Measurements from ENCODE around the gene HNRNPC. TPM values are rescaled to one million over a fixed set of nuclear protein-coding genes. Genes with fewer than 3 reads are reported as not detected.
A peak's percentile ranks its signal among the peaks of the same experiment; 100 is the strongest.

HNRNPC gene
- total and polyA plus RNA-seq, 2 donors (not counting 1 experiment from before 2014, with no cell fraction given): 543 to 885 TPM

DNA sequence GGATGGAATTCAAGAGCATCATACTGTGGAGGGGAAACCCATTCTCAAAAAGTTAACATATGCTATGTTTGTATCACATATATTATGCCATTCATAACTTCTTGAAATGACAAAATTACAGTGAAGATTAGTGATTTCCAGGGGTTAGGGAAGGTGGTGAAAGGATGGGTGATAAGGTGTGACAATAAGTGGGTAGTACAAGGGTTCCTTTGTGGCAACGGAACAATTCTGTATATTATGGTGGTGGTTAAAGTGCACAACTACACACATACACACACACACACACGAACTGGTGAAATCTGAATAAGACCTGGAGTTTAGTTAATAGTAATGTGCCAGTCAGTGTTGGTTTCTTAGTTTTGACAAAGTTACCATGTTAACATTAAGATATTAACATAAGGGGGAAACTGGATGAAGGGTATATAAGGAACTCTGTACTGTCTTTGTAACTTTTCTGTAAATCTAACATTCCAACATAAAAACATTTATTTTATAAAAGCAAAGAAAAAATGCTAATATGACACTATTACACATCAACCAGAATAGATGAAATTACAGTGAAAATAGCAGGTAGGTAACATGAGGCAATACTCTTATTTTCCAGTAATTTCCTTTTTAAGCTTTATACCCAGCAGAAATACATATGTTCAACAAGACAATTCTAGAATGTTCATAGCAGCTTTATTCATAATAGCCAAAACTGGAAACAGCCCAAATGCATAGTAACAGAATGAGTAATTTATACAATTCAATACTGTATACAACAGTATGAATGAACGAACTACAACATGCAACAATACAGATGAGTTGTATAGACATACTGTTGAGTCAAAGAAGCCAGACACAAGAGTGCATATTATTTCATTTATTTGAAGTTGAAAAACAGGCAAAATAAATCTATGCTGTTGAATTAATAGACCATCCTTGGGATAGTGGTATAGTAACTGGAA, 69.4 kb downstream of the HNRNPC start:
- H4K20me1 ChIP-seq (ENCODE audit: control insufficient read depth, extremely low read depth, insufficient read depth, low read length): no peaks in the 10 kb centered on the region
- no peak overlapping the region for H3K9ac ChIP-seq (ENCODE audit: insufficient read depth, low read length)
- no peak overlapping the region for H3K27ac ChIP-seq (ENCODE audit: insufficient read depth, low read length)
- H3K36me3 ChIP-seq (ENCODE audit: control insufficient read depth, insufficient read depth, low read length): no peaks in the 10 kb centered on the region
- H3K79me2 ChIP-seq (ENCODE audit: control insufficient read depth, insufficient read depth, low read length): no peaks in the 10 kb centered on the region
- H2AFZ ChIP-seq (ENCODE audit: low read length): no peak overlapping the region
- DNase-seq (ENCODE audit: low read depth in 2 of 2): peak in 1 of 2 donors; percentile 58
- no peaks in the 10 kb centered on the region for H3K9me3 ChIP-seq (ENCODE audit: control insufficient read depth, insufficient read depth, low read depth, low read length)
- H3K27me3 ChIP-seq (ENCODE audit: control insufficient read depth, insufficient read depth, low read length): no peaks in the 10 kb centered on the region
- H3K4me3 ChIP-seq (replicated peaks in 1 of 4; ENCODE audit: control extremely low read depth in 1 of 4, insufficient read depth in 1 of 4, low read depth in 3 of 4, low read length in 4 of 4): no peak overlapping the region
- no peak overlapping the region for H3K4me2 ChIP-seq (ENCODE audit: extremely low read depth, insufficient read depth, low read length)
- H3K4me1 ChIP-seq (ENCODE audit: control insufficient read depth, extremely low read depth, insufficient read depth, low read length): no peaks in the 10 kb centered on the region
- TF ChIP-seq EZH2 (IDR thresholded peaks at IDR 0.05; ENCODE audit: low read length, missing control alignments): no peak
- TF ChIP-seq CTCF (conservative IDR thresholded peaks at IDR 0.05 in 1 of 2, IDR thresholded peaks at IDR 0.05 in 1 of 2; ENCODE audit: low read depth in 1 of 2, low read length in 2 of 2): no peak

- no peak overlapping the region for H3K4me2 ChIP-seq (ENCODE audit: extremely low read depth, insufficient read depth, low read length)
- H4K20me1 ChIP-seq (ENCODE audit: control insufficient read depth, extremely low read depth, insufficient read depth, low read length): no peaks in the 10 kb centered on the region
- no peak for TF ChIP-seq CTCF (conservative IDR thresholded peaks at IDR 0.05 in 1 of 2, IDR thresholded peaks at IDR 0.05 in 1 of 2; ENCODE audit: low read depth in 1 of 2, low read length in 2 of 2)
- no peak for TF ChIP-seq EZH2 (IDR thresholded peaks at IDR 0.05; ENCODE audit: low read length, missing control alignments)
- no peaks in the 10 kb centered on the region for H3K79me2 ChIP-seq (ENCODE audit: control insufficient read depth, insufficient read depth, low read length)
- H3K9me3 ChIP-seq (ENCODE audit: control insufficient read depth, insufficient read depth, low read depth, low read length): no peaks in the 10 kb centered on the region
- no peak overlapping the region for H2AFZ ChIP-seq (ENCODE audit: low read length)
- no peaks in the 10 kb centered on the region for H3K27me3 ChIP-seq (ENCODE audit: control insufficient read depth, insufficient read depth, low read length)
- peak in 1 of 2 donors; percentile 24 for DNase-seq (ENCODE audit: low read depth in 2 of 2)
- H3K4me1 ChIP-seq (ENCODE audit: control insufficient read depth, extremely low read depth, insufficient read depth, low read length): no peaks in the 10 kb centered on the region
- no peak overlapping the region for H3K27ac ChIP-seq (ENCODE audit: insufficient read depth, low read length)
- no peaks in the 10 kb centered on the region for H3K36me3 ChIP-seq (ENCODE audit: control insufficient read depth, insufficient read depth, low read length)
- no peak overlapping the region for H3K9ac ChIP-seq (ENCODE audit: insufficient read depth, low read length)
- no peak overlapping the region for H3K4me3 ChIP-seq (replicated peaks in 1 of 4; ENCODE audit: control extremely low read depth in 1 of 4, insufficient read depth in 1 of 4, low read depth in 3 of 4, low read length in 4 of 4)
Measured at GRCh38 chr14:21197418-21198205, 71.6 kb downstream of the HNRNPC start.

GRCh38 chr14:21194597-21194996, 74.6 kb downstream of the HNRNPC start:
- no peak overlapping the region for H3K4me2 ChIP-seq (ENCODE audit: extremely low read depth, insufficient read depth, low read length)
- H3K9ac ChIP-seq (ENCODE audit: insufficient read depth, low read length): no peak overlapping the region
- no peak overlapping the region for H3K27ac ChIP-seq (ENCODE audit: insufficient read depth, low read length)
- no peaks in the 10 kb centered on the region for H4K20me1 ChIP-seq (ENCODE audit: control insufficient read depth, extremely low read depth, insufficient read depth, low read length)
- no peaks in the 10 kb centered on the region for H3K27me3 ChIP-seq (ENCODE audit: control insufficient read depth, insufficient read depth, low read length)
- no peak for DNase-seq (ENCODE audit: low read depth in 2 of 2)
- no peaks in the 10 kb centered on the region for H3K36me3 ChIP-seq (ENCODE audit: control insufficient read depth, insufficient read depth, low read length)
- TF ChIP-seq EZH2 (IDR thresholded peaks at IDR 0.05; ENCODE audit: low read length, missing control alignments): no peak
- TF ChIP-seq CTCF (conservative IDR thresholded peaks at IDR 0.05 in 1 of 2, IDR thresholded peaks at IDR 0.05 in 1 of 2; ENCODE audit: low read depth in 1 of 2, low read length in 2 of 2): no peak
- H3K4me1 ChIP-seq (ENCODE audit: control insufficient read depth, extremely low read depth, insufficient read depth, low read length): no peaks in the 10 kb centered on the region
- H3K79me2 ChIP-seq (ENCODE audit: control insufficient read depth, insufficient read depth, low read length): no peaks in the 10 kb centered on the region
- H3K9me3 ChIP-seq (ENCODE audit: control insufficient read depth, insufficient read depth, low read depth, low read length): no peaks in the 10 kb centered on the region
- no peak overlapping the region for H2AFZ ChIP-seq (ENCODE audit: low read length)
- no peak overlapping the region for H3K4me3 ChIP-seq (replicated peaks in 1 of 4; ENCODE audit: control extremely low read depth in 1 of 4, insufficient read depth in 1 of 4, low read depth in 3 of 4, low read length in 4 of 4)

Measured in fibroblast of lung (primary cell).